ENCODE results near the gene ASB13. TPM values are rescaled to one million over a fixed set of nuclear protein-coding genes. Genes with fewer than 3 reads are reported as not detected.

ASB13 gene
- total and polyA plus RNA-seq, 2 of the 13 experiments (the other 11 are each of a cell fraction or from before 2014, with no cell fraction given) = 9.3 to 15.4 TPM

GRCh38 chr10:5684318-5684970 is 18.0 kb upstream of the ASB13 start, which contains the start of gene TASOR2 (continued):
- TF ChIP-seq ZBTB46 (CRISPR knock-in tag; IDR thresholded peaks at IDR 0.05; ENCODE audit: borderline replicate concordance) (no peak), ETS1 (CRISPR knock-in tag; IDR thresholded peaks at IDR 0.05) (0 out of 2 replicates have a peak, but pooled peaks have one; percentile 63), JUND (CRISPR knock-in tag; IDR thresholded peaks at IDR 0.05) (no peak), SP2 (CRISPR knock-in tag; IDR thresholded peaks at IDR 0.05) (peak; percentile 63; the same call in 1 of the 2 replicates), ZNF777 (CRISPR knock-in tag; IDR thresholded peaks at IDR 0.05) (peak; percentile 70), ZNF501 (CRISPR knock-in tag; IDR thresholded peaks at IDR 0.05) (peak; percentile 81), CREB3 (CRISPR knock-in tag; IDR thresholded peaks at IDR 0.05) (no peak), ZNF18 (CRISPR knock-in tag; IDR thresholded peaks at IDR 0.05; ENCODE audit: insufficient replicate concordance) (peak; percentile 77), ZNF138 (CRISPR knock-in tag; IDR thresholded peaks at IDR 0.05; ENCODE audit: low read depth) (peak; percentile 84), ZNF367 (CRISPR knock-in tag; IDR thresholded peaks at IDR 0.05; ENCODE audit: borderline replicate concordance) (no peak; the same call in 1 of the 2 replicates), HBP1 (CRISPR knock-in tag; IDR thresholded peaks at IDR 0.05; ENCODE audit: low read depth) (peak; percentile 85), ELF1 (CRISPR knock-in tag; IDR thresholded peaks at IDR 0.05) (peak; percentile 92), FOSL1 (CRISPR knock-in tag; IDR thresholded peaks at IDR 0.05; ENCODE audit: borderline replicate concordance) (no peak), ZNF792 (CRISPR knock-in tag; IDR thresholded peaks at IDR 0.05) (peak; percentile 96), CEBPG (CRISPR knock-in tag; IDR thresholded peaks at IDR 0.05) (peak; percentile 49; the same call in 1 of the 2 replicates), ZNF205 (CRISPR knock-in tag; IDR thresholded peaks at IDR 0.05) (peak; percentile 90), ZNF12 (CRISPR knock-in tag; IDR thresholded peaks at IDR 0.05) (peak; percentile 83; the same call in 1 of the 2 replicates), PLRG1 (conservative IDR thresholded peaks at IDR 0.05) (no peak), ZNF292 (CRISPR knock-in tag; IDR thresholded peaks at IDR 0.05; ENCODE audit: borderline replicate concordance, low read depth) (no peak), ZIK1 (CRISPR knock-in tag; IDR thresholded peaks at IDR 0.05; ENCODE audit: borderline replicate concordance, low read depth) (peak; percentile 98), ZC3H13 (CRISPR knock-in tag; IDR thresholded peaks at IDR 0.05) (peak; percentile 81; the same call in 1 of the 2 replicates), KLF6 (CRISPR knock-in tag; IDR thresholded peaks at IDR 0.05) (peak; percentile 99)
- TF ChIP-seq, protein P1, sequence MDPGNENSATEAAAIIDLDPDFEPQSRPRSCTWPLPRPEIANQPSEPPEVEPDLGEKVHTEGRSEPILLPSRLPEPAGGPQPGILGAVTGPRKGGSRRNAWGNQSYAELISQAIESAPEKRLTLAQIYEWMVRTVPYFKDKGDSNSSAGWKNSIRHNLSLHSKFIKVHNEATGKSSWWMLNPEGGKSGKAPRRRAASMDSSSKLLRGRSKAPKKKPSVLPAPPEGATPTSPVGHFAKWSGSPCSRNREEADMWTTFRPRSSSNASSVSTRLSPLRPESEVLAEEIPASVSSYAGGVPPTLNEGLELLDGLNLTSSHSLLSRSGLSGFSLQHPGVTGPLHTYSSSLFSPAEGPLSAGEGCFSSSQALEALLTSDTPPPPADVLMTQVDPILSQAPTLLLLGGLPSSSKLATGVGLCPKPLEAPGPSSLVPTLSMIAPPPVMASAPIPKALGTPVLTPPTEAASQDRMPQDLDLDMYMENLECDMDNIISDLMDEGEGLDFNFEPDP (CRISPR knock-in tag; conservative IDR thresholded peaks at IDR 0.05) = peak; percentile 97; the same call in 1 of the 2 replicates
